ENCODE measurements around the gene SAFB. TPM values are rescaled to one million over a fixed set of nuclear protein-coding genes. Genes with fewer than 3 reads are reported as not detected.
A peak's percentile ranks its signal among the peaks of the same experiment; 100 is the strongest.

The SAFB gene
- polyA plus RNA-seq, 3 donors = 12.2 to 76.6 (median 23.1) TPM

DNA sequence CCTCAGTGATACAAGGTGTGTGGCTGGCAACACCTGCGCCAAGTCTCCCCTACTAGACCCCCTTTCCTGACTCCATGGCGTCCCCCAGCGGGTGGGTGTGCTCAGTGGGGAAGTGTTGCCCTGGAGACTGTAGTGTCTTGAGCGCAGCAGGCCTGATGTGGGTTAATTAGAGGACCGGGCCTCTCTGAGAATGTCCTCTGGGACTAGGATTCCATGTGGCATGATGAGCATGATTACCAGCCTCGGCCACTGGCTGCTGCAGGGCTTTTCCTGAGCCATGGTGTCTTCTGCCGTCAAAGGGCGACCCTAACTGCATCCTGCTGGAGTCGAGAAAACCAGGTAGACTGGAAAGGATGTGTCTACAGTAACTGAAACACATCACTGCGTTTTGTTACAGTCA is 29.4 kb downstream of the SAFB start:
- peaks cover 79% of the 10 kb centered on the region for H4K20me1 ChIP-seq (ENCODE audit: insufficient read depth, low read length)
- Mint-ChIP-seq H3K4me3 (no peak overlapping the region), H3K4me1 (no peaks in the 10 kb centered on the region), H3K9me3 (no peaks in the 10 kb centered on the region), H3K27me3 (ENCODE audit: low read depth in 3 of 3) (no peaks in the 10 kb centered on the region), H3K27ac (peak overlapping the region in 2 of 7 donors; percentile 42 to 63), H3K36me3 (peaks cover 84 to 92% of the 10 kb centered on the region in 2 donors)
- no peak overlapping the region for H2AFZ ChIP-seq (ENCODE audit: insufficient read depth, low read depth, low read length, poor library complexity, severe bottlenecking)
- H3K4me2 ChIP-seq (replicated peaks; ENCODE audit: extremely low read depth, low read length, poor library complexity, severe bottlenecking) = no peak overlapping the region
- peaks cover 7% of the 10 kb centered on the region for H3K79me2 ChIP-seq (ENCODE audit: insufficient read depth, low read length)
- no peaks in the 10 kb centered on the region for H3K9me3 ChIP-seq (replicated peaks in 1 of 2; ENCODE audit: control insufficient read depth in 1 of 2, insufficient read depth in 1 of 2, low read length in 2 of 2)
- no peak overlapping the region for H3K4me3 ChIP-seq (replicated peaks in 1 of 3; ENCODE audit: low read depth in 2 of 3, low read length in 3 of 3)
- no peaks in the 10 kb centered on the region for H3K4me1 ChIP-seq (ENCODE audit: control insufficient read depth in 1 of 2, insufficient read depth in 2 of 2, low read length in 2 of 2)
- no peak overlapping the region for H3K27ac ChIP-seq (ENCODE audit: low read depth in 1 of 2, low read length in 2 of 2)
- 97% methylated on average over 7 of the region's 10 CpGs for WGBS (ENCODE audit: insufficient coverage)
- H3K9ac ChIP-seq (ENCODE audit: insufficient read depth, low read length, poor library complexity, severe bottlenecking) = no peak overlapping the region
- TF ChIP-seq, protein P1, sequence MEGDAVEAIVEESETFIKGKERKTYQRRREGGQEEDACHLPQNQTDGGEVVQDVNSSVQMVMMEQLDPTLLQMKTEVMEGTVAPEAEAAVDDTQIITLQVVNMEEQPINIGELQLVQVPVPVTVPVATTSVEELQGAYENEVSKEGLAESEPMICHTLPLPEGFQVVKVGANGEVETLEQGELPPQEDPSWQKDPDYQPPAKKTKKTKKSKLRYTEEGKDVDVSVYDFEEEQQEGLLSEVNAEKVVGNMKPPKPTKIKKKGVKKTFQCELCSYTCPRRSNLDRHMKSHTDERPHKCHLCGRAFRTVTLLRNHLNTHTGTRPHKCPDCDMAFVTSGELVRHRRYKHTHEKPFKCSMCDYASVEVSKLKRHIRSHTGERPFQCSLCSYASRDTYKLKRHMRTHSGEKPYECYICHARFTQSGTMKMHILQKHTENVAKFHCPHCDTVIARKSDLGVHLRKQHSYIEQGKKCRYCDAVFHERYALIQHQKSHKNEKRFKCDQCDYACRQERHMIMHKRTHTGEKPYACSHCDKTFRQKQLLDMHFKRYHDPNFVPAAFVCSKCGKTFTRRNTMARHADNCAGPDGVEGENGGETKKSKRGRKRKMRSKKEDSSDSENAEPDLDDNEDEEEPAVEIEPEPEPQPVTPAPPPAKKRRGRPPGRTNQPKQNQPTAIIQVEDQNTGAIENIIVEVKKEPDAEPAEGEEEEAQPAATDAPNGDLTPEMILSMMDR (IDR thresholded peaks at IDR 0.05) = no peak
- peaks cover 86 to 93% of the 10 kb centered on the region in 2 donors for H3K36me3 ChIP-seq (replicated peaks in 1 of 2; ENCODE audit: control insufficient read depth in 1 of 2, insufficient read depth in 2 of 2, low read length in 2 of 2)
- DNase-seq = no peak
- intact Hi-C loops (cut with micrococcal nuclease) = no loop called here
- H3K27me3 ChIP-seq (ENCODE audit: control insufficient read depth in 2 of 2, insufficient read depth in 2 of 2, low read length in 2 of 2) = no peaks in the 10 kb centered on the region

DNA sequence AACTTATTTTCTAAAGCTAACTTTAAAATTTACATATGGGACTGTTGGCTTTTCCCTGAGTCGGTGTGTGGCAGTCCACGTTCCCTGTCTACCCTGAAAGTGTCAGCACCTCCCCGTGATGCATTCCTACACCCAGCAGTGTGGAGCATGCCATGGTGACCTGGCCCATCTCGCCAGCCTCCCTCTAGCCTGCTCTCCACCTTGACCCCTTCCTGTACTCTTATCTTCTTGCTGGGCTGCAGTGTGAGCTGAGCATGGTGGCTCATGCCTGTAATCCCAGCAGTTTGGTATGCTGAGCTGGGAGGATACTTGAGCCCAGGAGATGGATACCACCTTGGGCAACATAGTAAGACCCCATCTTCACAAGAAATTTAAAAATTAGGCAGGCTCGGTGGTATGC is 32.0 kb downstream of the SAFB start:
- Histone ChIP-seq H3K27me3 (ENCODE audit: control insufficient read depth in 2 of 2, insufficient read depth in 2 of 2, low read length in 2 of 2) (no peaks in the 10 kb centered on the region), H2AFZ (ENCODE audit: insufficient read depth, low read depth, low read length, poor library complexity, severe bottlenecking) (no peak overlapping the region), H3K36me3 (replicated peaks in 1 of 2; ENCODE audit: control insufficient read depth in 1 of 2, insufficient read depth in 2 of 2, low read length in 2 of 2) (peaks cover 88 to 98% of the 10 kb centered on the region in 2 donors), H4K20me1 (ENCODE audit: insufficient read depth, low read length) (peaks cover 68% of the 10 kb centered on the region), H3K79me2 (ENCODE audit: insufficient read depth, low read length) (peaks cover 4% of the 10 kb centered on the region), H3K9me3 (replicated peaks in 1 of 2; ENCODE audit: control insufficient read depth in 1 of 2, insufficient read depth in 1 of 2, low read length in 2 of 2) (no peaks in the 10 kb centered on the region), H3K9ac (ENCODE audit: insufficient read depth, low read length, poor library complexity, severe bottlenecking) (no peak overlapping the region), H3K4me2 (replicated peaks; ENCODE audit: extremely low read depth, low read length, poor library complexity, severe bottlenecking) (no peak overlapping the region), H3K4me1 (ENCODE audit: control insufficient read depth in 1 of 2, insufficient read depth in 2 of 2, low read length in 2 of 2) (no peaks in the 10 kb centered on the region), H3K4me3 (replicated peaks in 1 of 3; ENCODE audit: low read depth in 2 of 3, low read length in 3 of 3) (no peak overlapping the region), H3K27ac (ENCODE audit: low read depth in 1 of 2, low read length in 2 of 2) (no peak overlapping the region)
- 100% methylated on average over 2 of the region's 5 CpGs for WGBS (ENCODE audit: insufficient coverage)
- intact Hi-C loops (cut with micrococcal nuclease) = no loop called here
- Mint-ChIP-seq H3K36me3 (peaks cover 84 to 98% of the 10 kb centered on the region in 2 donors), H3K4me1 (no peaks in the 10 kb centered on the region), H3K9me3 (no peaks in the 10 kb centered on the region), H3K4me3 (no peak overlapping the region), H3K27me3 (ENCODE audit: low read depth in 3 of 3) (no peaks in the 10 kb centered on the region), H3K27ac (peak overlapping the region in 2 of 7 donors; percentile 10 to 12)
- TF ChIP-seq, protein P1 (IDR thresholded peaks at IDR 0.05) = no peak
- DNase-seq = no peak

Measured in CD14-positive monocyte (primary cell).